GM21717 (cell line): ENCODE results near the gene GAP43.
"Not testable (repeated sequence)": the region's sequence is repeated elsewhere in the genome, so short reads cannot be mapped to it uniquely, and the experiment has no call there.

Experiments used
- ATAC-seq: cut with Tn5 transposase; IDR thresholded peaks from one replicate; pipeline ENCODE4 v1.9.1; 2021; ENCODE audit warnings: mild to moderate bottlenecking, moderate library complexity; ENCODE audit not compliant: unreplicated experiment

GAP43 gene

DNA sequence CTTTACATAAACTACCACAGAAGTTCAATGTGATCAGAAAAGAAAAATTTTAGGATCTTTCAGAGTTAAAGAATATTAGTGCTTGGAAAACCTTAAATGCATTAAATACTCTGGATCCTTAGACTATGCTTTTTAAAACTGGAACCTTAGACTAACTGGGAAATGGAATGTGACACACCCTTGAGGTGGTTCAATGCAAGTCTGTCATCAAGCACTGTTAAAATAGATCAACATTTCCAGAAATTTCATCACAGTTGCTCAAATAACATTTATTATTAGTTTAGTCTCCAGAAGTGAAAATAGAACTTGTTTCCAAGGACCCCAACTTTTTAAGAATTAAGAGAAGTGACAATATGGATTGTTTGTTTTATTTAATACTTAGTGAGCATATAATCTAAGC lies 71.8 kb downstream of the GAP43 start:
- no peak for ATAC-seq

DNA sequence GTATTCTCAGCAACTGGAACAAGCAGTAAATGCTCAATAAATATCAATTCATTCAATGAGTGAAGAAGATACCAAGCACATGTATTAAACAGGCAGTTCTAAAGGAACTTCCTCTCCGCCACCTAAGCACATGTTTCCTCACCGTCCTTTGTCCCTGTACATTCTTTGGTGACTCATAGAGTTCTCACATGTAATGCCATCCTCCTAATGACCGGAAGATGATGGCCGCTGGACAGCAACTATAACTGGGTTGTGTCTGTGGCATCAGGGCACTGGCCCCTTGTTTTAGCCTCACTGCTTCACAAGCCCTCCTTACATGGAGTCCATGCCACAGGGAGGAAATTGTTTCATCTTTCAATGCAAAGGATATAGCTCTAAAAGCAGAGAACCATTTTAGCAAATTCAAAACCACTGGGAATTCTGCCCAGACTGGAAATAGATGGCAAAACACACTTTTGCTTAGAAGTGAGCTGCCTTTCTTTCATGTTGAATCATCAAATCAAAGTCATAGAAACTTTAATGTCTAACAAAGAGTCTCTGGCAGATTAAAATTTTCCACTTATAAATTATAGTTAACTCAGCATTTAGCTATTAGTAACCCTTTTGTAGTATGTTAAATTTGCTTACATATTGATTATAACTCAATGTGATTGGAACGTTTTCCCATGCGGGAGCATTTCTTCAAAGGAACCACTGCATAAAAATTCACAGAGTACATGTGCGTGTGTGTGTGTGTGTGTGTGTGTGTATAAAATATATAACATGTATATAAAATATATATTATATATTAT lies 74.1 kb downstream of the GAP43 start:
- no peak for ATAC-seq

DNA sequence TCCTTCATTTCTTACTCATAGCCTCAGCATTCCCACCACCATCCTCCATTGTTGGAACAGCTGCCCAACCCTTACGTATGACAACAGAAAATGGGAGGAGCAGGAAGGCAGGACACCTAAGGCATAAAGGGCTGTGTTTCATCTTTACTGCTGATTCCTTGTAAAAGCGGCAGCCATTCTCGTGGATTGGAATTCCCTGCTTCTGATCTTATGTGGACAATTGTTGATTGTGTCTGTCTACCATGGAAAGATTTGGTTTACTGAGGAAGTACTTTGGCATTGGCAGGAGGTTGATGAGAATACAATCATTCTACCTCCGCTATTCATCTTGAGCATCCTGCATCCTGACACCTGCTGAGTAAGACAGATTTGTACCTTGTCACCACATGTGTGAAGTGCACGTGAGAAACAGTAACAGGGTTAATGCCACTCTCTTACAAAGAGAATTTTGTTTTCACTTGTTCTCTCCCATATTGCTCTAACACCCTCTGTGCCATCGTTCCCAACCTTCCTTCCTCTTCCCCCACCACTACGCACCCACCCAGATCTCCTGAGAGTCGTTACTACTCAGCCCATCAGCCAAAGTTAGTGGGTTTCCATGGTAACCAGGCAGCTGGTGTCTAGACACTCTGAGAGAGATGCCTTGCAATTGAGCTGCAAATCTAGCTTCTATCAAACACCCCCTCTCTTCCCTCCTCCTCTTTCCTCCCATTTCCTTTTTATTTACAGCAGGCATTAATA lies 75.7 kb downstream of the GAP43 start:
- no peak for ATAC-seq

DNA sequence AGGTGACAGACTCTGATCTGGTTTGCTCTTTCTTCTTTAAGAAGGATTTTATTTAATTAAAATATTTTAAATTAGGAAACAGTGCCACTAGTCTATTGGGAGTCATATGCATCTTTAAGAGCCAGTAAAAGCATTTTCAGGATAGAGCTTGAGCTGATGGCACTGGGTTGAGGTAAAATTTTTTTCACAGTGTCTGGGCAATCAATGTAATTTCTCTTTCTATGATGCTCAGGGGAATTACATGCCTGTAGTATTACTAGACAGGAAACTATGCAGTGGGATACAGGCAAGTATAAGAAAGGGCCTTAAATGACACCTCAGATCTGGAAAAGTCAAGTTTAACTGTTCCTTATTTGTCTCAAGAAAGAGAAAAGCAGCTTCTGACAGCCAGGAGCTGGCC lies 76.4 kb downstream of the GAP43 start:
- ATAC-seq = no peak

- no peak for ATAC-seq
Measured at GRCh38 chr3:115702598-115702997, 79.3 kb downstream of the GAP43 start.

- no peak for ATAC-seq
Measured at GRCh38 chr3:115704661-115705338, 81.5 kb downstream of the GAP43 start.

DNA sequence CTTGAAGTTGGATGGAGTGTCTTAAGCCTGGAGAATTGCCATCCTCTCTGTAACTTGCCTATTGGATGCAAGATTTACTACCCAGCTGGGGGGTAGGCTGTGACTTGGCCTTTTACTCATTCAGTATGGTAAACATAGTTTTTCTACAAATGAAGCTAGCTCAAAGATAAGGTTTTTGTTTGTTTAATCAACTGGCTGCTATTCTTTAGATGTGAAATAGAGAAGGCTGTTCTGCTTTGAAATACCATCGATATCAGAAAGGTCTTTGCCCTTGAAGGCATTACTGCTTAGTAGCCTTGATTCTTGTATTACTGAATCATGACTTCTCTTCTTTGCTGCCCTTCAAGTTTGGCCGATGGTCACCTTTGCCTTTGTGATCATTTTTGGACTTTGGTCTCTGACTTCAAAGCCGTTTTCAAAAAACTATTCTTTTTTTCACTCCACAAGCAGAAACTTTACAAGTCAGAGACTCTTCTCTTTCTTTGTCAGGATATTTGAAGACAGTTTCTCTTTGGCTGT lies 83.1 kb downstream of the GAP43 start:
- ATAC-seq = no peak

GRCh38 chr3:115708540-115708939 lies 85.2 kb downstream of the GAP43 start:
- ATAC-seq = no peak

DNA sequence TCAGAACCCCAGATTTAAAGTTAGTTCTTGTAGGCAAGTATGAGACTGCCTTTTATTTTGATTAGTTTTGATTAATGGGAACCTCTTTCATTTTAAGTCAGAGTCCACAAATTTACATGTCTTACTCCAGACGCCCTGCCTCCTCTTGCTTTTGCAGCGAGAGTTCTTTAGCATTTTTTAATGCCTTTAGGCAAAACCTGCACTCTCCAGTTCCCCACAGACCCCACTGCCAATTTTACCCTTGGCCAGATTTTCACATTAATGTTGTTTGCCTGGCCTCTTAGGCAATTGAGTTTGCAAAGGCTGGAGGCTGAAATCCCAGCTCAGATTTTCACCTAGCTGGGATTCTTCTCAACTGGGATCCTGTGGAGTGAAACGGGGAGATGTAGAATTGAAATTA lies 85.8 kb downstream of the GAP43 start:
- no peak for ATAC-seq

GRCh38 chr3:115709931-115710330 lies 86.6 kb downstream of the GAP43 start:
- no peak for ATAC-seq

GRCh38 chr3:115710799-115711198 lies 87.5 kb downstream of the GAP43 start:
- ATAC-seq = no peak

DNA sequence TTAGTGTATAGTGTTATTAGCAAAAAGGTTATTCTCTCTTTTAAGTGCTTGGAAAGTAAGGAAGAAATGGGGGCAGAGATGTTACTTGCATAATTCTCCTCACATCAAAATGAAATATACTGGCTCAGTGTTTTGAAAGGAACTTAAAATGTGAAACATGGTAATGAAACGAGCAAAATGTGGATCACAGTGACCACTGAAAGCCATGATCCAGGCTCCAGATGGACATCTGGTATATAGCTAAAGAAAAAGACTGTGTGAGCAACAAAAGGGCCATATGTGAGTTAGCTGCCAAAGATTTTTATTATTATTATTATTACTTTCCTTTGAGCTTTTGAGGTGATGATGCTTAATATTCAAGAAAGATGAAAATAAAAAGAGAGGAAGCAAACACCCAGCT lies 89.6 kb downstream of the GAP43 start:
- ATAC-seq = no peak

GRCh38 chr3:115713284-115713683 lies 90.0 kb downstream of the GAP43 start:
- no peak for ATAC-seq

- no peak for ATAC-seq
Measured at GRCh38 chr3:115715241-115715745, 92.0 kb downstream of the GAP43 start.

- ATAC-seq = no peak
Measured at GRCh38 chr3:115720983-115721382, 97.7 kb downstream of the GAP43 start.

DNA sequence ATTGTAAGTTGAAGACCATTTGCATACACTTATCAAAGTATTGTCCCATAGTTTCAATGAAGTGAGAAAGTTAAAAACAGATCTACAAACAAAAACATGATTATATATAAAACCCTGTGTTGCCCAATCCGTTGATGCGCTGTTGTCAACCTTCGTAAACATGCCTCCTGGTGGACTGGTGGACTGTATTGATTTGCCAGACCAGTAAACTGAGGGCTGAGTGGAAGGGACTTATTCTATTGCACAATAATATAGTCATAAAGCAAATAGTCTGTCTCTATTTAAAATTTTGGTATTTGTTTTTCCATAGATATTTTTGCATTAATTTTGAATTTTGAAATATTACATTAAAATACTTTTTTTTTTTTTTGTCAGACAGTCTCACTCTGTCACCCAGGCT lies 102.5 kb downstream of the GAP43 start:
- ATAC-seq = no peak

DNA sequence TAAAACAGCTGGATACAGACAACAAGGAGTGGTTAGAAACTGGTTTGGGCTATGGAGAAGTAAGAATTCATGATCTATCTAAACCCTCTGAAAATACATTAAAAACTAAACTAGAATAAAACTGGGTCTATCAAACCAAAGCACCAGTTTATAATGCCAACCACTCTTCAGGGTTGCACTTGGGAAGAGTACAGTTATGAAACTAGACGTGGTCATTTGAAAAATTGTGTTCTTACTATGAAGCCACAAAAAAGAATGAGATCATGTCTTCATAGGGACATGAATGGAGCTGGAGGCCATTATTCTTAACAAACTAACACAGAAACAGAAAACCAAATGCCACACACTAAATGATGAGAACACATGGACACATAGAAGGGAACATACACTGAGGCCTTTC lies 103.8 kb downstream of the GAP43 start:
- no peak for ATAC-seq

GRCh38 chr3:115728013-115728412 lies 104.7 kb downstream of the GAP43 start:
- ATAC-seq = no peak

DNA sequence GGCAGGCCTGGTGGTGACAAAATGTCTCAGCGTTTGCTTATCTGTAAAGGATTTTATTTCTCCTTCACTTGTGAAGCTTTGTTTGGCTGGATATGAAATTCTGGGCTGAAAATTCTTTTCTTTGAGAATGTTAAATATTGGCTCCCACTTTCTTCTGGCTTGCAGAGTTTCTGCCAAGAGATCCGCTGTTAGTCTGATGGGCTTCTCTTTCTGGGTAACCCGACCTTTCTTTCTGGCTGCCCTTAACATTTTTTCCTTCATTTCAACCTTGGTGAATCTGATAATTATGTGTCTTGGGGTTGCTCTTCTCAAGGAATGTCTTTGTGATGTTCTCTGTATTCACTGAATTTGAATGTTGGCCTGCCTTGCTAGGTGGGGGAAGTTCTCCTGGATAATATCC lies 113.0 kb downstream of the GAP43 start:
- not testable (repeated sequence) for ATAC-seq

DNA sequence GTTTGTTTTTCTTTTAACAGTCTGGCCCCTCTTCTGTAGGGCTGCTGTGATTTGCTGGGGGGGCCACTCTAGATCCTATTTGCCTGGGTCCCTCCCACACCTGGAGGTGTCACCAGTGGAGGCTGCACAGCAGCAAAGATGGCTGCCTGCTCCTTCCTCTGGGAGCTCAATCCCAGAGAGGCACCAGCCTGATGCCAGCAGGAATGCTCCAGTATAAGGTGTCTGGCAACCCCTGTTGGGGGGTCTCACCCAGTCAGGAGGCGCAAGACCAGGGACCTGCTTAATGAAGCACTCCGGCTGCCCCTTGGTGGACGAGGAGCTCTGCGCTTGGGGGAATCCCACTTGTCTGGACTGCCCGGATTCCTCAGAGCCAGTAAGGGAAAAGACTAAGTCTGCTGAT lies 118.3 kb downstream of the GAP43 start:
- no peak for ATAC-seq

DNA sequence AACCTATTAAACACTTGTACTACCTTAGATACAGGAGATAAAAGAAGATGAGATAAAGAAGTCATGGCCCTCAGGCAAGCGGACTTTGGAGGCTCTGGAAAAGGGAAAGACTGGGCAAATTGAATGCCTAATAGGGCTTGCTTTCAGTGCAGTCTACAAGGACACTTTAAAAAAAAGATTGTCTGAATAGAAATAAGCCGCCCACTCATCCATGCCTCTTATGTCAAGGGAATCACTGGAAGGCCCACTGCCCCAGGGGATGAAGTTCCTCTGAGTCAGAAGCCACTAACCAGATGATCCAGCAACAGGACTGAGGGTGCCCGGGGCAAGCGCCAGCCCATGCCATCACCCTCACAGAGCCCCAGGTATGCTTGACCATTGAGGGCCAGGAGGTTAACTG lies 121.2 kb downstream of the GAP43 start:
- ATAC-seq = not testable (repeated sequence)
